Stimulated activated CD8-positive, alpha-beta memory T cell treated with anti-CD3 and anti-CD28 coated beads, Interleukin-15, amount 100 ng/mL, for 1 hour (primary cell): ENCODE measurements around the gene FRMD6.
"Not testable (repeated sequence)": the region's sequence is repeated elsewhere in the genome, so short reads cannot be mapped to it uniquely, and the experiment has no call there.

Experiments used
- DNase-seq: peaks from one replicate; pipeline ENCODE4 v3.0.0-alpha.2; 2020; ENCODE audit warnings: low read depth

FRMD6 gene

DNA sequence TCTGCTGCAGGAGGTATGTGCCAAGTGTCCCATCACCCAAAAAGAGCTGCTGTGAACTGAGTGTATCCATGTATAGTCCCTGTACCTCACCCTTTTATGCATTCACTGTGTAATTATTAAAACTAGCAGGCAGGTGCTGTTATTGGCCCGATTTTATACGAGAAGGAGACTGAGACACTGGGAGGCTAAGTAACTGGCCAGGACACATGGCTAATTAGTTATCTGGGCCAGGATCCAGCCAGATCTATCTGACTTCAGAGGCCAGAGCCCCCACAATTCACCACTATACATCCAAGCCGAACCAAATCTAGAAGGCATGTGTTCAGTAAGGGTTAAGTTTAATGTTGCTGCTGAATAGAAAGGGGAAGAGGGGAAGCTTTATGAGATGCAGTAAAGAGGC, 73.4 kb downstream of the FRMD6 start:
- DNase-seq = no peak

DNA sequence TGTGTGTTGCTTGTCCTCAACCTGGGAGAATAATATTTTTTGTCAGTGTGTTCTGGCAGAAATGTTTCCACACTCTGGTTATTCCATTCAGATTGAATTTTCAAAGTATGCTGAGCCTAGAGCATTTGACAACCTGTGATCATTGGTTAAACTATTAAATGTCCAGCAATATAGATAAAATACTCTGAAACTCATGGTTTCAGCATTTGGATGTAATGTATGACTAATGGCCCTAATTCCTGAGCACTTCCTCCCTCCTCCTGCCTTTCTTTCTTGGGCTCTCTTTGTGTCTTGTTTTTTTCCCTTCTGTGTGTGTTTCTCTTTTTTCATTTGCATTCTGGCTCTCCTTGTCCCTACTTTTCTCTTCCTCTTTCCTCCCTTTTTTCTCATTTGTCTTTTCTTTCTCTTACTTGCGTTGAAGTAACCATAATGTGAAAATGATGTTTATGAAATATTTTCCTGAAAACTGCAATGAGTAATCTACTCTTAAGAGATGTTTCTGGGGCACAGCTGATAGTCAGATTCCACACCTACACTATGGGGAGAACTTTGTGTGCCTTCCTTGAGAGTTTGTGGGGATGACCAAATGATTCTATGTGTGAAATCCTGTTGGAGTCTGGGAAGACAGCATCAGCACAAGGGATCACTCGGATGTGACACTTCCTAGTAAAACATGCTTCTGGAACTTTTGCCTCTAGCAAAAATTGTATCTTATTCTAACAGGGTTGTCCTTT, 74.6 kb downstream of the FRMD6 start:
- DNase-seq = no peak

- DNase-seq = no peak
Observed at GRCh38 chr14:51727526-51727925, 75.8 kb downstream of the FRMD6 start.

DNA sequence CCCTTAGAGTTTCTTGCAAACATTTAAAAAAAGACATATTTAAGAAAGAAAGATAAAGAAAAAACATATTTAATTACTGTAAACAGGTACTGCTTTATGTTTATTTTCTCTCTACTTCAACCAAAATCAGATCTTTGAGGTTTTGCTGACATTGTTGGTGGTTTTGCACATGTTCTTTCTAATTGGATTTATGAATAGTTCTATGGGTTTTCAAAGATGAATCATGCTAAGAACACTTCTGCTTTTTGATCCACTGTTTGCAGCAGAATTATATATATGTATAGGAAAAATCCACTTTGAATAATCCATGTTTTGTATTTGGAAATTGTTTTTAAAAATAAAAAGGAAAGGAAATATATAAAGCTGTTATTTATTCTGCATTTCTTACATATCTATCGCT, 78.4 kb downstream of the FRMD6 start:
- no peak for DNase-seq

DNA sequence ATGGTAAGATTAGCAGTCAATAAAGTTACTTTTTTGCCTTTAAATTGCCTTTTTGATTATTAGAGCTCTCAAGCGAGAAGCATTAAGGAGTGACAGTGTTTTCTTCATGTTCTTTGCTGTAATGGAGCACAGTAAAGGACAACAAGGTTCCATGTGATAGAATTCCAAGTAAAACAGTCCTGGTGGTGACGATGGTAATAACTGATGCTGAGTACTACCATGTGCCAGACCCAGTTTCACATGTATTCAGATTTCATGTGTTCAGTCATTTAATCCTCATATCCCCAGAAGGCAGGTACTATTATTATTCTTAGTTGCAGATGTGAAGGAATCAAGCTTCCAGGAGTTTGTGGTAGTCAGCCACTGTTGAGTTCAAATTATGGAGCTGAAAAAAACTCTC, 79.0 kb downstream of the FRMD6 start:
- no peak for DNase-seq

- no peak for DNase-seq
Observed at GRCh38 chr14:51732494-51733112, 80.9 kb downstream of the FRMD6 start.

GRCh38 chr14:51733147-51733546, 81.4 kb downstream of the FRMD6 start:
- no peak for DNase-seq

GRCh38 chr14:51735851-51736250, 84.1 kb downstream of the FRMD6 start:
- DNase-seq = no peak

- no peak for DNase-seq
Observed at GRCh38 chr14:51738754-51739153, 87.0 kb downstream of the FRMD6 start.

GRCh38 chr14:51743588-51744000, 91.9 kb downstream of the FRMD6 start:
- DNase-seq = no peak

DNA sequence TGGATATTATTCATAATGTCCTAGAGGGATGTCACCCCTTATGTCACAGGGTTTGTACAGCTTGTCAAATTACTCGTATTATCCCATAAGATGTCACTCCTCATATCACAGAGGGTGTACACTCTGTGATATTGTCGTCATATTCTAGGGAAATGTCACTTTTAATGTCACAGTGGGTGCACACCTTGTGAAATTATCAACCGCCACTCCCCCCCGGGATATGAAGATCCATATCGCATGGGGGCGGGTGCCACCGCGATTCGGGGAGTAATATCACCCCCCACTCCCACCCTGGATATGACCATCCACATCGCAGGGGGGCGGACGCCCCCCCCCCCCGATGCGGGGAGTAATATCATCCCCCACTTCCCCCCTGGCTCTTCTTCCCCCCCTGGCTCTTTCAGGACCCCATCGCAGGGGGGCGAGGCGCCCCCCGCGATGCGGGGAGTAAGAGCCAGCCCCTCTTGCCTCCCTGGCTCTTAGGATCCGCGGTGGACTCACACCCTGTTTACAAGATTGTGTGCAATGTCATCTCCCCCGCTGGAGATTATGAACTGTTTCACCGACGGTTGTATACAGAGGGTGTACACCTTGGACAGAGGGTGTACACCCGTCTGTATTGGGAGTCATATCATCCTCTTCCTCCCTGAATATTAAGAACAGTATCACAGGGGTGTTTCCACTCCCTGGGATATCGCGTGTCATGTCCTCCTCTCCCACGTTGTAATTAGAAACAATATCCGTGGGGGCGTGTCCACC, 92.8 kb downstream of the FRMD6 start:
- DNase-seq = no peak

DNA sequence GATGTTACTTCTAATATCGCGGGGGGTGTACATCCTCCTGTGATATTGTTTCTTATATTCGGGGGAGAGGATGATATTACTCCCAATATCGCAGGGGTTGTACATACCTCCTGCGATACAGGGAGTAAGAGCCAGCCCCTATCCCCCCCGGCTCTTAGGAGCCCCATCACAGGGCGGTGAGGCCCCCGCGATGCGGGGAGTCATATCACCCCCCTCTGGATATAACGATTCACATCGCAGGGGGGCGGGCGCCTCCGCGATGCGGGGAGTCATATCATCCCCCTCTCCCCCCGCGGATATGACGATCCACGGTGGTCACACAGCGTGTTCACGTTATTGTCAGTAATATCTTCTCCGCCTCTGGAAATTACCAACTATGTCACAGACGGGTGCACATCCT, 95.1 kb downstream of the FRMD6 start:
- DNase-seq = not testable (repeated sequence)

- DNase-seq = no peak
Observed at GRCh38 chr14:51750542-51750941, 98.8 kb downstream of the FRMD6 start.

DNA sequence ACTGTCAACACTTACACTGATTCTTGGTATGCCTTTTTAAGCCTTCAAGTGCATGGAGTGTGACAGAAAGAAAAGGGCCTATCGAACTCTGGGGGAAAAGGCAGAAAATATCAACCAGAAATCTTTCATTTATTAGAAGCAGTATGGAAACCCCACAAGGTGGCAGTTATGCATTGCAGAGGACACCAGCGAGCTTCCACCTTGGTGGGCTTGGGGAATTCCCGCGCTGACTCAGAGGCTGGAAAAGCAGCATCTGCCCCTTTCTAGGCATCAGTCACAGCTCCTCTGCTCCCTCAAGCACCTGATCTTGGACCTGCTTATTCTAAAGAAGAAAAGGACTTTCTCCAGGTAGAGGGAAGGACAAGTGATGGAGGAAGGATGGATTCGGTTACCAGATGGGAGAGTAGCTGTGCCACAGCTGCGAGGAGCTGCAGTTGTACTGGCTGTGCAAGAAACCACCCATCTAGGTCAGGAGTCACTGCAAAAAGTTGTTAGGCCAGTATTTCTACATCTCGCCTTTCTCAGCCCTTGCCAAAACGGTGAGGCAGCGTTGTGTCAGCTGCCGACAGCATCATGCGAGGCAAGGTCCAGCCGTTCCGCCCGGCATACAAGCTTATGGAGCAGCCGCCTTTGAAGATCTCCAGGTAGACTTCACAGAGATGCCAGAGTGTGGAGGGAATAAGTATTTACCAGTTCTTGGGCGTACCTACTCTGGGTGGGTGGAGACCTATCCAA, 100.1 kb downstream of the FRMD6 start:
- not testable (repeated sequence) for DNase-seq

GRCh38 chr14:51757756-51758155, 106.0 kb downstream of the FRMD6 start:
- DNase-seq = not testable (repeated sequence)

DNA sequence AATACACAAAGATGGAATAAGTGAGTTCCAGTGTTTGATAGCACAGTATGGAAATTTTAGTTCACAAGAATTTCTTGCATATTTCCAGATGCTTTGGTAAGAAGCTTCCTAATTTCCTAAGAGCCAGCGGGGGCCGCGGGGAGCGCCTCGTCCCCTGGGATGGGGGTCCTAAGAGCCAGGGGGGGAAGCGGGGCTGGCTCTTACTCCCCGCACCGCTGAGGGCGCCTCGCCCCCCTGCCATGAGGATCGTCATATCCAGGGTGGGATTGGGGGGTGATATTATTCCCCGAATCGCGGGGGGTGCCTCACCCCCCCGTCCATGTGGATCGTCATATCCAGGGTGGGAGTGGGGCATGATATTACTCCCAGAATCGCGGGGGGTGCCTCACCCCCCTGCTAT, 108.2 kb downstream of the FRMD6 start:
- DNase-seq = no peak

DNA sequence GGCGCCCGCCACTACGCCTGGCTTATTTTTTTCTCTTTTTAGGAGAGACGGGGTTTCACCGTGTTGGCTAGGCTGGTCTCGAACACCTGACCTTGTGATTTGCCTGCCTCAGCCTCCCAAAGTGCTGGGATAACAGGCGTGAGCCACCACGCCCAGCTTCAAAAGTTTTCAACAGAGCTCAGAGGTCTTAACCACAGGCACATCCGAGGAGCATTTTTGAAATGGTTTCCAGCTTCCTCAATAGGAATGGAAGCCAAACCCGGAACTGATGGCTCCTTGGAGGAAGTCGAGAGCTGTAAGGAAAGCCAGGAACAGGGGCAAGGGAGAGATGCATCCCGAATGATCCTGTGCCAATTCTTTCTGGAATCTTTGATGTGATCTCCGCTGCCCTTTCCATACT, 114.0 kb downstream of the FRMD6 start:
- not testable (repeated sequence) for DNase-seq

DNA sequence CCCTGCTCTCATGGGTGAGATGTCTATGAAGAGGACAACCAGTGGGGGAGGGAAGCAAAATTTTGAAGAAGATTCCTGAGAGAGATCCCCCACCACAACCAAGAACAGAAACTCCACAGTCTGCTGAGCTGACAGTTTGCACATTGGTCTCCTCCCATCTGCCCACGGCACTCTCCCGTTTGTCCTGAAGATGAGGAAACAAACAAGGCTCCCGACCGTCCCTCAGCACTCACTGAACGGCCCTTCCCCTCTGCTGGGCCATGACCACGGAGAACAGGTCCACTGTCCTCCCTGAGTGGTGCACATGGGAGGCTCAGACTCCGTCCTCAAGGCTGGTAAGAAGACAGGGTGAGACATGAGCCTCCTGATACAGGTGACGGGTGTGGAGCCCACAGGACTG, 114.9 kb downstream of the FRMD6 start:
- DNase-seq = not testable (repeated sequence)

GRCh38 chr14:51769261-51769660, 117.6 kb downstream of the FRMD6 start:
- not testable (repeated sequence) for DNase-seq

DNA sequence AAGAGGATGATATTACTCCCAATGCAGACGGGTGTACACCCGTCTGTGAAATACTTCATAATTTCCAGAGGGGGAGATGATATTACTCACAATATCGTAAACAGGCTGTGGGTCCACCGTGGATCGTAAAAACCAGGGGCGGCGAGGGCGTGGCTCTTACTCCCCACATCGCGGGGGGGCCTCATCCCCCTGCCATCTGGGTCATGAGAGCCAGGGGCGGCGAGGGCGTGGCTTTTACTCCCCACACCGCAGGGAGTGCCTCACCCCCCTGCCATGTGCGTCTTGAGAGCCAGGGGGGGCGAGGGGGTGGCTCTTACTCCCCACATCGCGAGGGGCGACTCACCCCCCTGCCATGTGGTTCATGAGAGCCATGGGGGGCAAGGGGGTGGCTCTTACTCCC, 122.5 kb downstream of the FRMD6 start:
- DNase-seq = no peak

GRCh38 chr14:51776102-51776894, 124.6 kb downstream of the FRMD6 start:
- no peak for DNase-seq
